ENCODE data around the gene FUT1.
A peak's percentile ranks its signal among the peaks of the same experiment; 100 is the strongest.
"Not testable (repeated sequence)": the region's sequence is repeated elsewhere in the genome, so short reads cannot be mapped to it uniquely, and the experiment has no call there.

The FUT1 gene

GRCh38 chr19:48768171-48768753, 15.8 kb upstream of the FUT1 start:
- not testable (repeated sequence) for DNase-seq

- not testable (repeated sequence) for DNase-seq
These were observed 13.4 kb upstream of the FUT1 start for GRCh38 chr19:48765816-48766215.

GRCh38 chr19:48760504-48761205, 8.2 kb upstream of the FUT1 start:
- no peak for DNase-seq

- no peak for DNase-seq
These were observed 5.3 kb upstream of the FUT1 start for GRCh38 chr19:48757741-48758144.

DNA sequence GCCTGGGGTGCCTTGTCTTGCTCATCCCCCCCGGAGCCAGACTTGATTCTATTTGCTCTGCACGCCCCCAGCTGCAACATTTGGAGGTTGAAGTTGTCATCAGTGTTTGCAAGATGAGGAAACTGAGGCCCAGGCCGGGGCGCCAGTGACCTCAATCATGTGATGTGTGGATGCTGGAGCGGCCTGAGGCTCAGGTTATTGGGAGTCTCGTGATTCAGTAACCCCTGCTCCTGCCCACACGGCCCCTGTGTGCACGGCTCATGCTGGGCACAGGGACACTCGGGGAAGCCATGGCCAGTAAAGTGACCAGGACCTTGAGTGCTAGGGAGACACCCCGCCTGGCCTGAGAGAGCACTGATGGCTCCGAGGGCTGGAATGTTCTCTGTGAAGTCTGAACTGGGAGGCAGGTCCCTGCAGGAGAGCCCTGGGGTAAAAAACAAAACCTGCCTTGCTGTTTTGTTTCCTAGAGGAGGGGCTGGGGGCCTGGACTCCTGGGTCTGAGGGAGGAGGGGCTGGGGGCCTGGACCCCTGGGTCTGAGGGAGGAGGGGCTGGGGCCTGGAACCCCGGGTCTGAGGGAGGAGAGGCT, 4.7 kb upstream of the FUT1 start:
- no peak for DNase-seq

GRCh38 chr19:48756686-48757085, 4.2 kb upstream of the FUT1 start:
- DNase-seq, result no peak

DNA sequence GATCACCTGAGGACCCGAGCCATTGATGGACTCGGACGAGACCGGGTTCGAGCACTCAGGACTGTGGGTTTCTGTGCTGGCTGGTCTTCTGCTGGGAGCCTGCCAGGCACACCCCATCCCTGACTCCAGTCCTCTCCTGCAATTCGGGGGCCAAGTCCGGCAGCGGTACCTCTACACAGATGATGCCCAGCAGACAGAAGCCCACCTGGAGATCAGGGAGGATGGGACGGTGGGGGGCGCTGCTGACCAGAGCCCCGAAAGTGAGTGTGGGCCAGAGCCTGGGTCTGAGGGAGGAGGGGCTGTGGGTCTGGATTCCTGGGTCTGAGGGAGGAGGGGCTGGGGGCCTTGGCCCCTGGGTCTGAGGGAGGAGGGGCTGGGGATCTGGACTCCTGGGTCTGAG, 3.8 kb upstream of the FUT1 start:
- DNase-seq, result no peak

- no peak for DNase-seq
These were observed 3.3 kb upstream of the FUT1 start for GRCh38 chr19:48755787-48756186.

GRCh38 chr19:48755084-48755641, 2.7 kb upstream of the FUT1 start, which contains the start of gene FGF21:
Gene FGF21 (plus strand): TSS chr19:48755524. CDS start chr19:48756237, 713 bp downstream.
- no peak for DNase-seq

DNA sequence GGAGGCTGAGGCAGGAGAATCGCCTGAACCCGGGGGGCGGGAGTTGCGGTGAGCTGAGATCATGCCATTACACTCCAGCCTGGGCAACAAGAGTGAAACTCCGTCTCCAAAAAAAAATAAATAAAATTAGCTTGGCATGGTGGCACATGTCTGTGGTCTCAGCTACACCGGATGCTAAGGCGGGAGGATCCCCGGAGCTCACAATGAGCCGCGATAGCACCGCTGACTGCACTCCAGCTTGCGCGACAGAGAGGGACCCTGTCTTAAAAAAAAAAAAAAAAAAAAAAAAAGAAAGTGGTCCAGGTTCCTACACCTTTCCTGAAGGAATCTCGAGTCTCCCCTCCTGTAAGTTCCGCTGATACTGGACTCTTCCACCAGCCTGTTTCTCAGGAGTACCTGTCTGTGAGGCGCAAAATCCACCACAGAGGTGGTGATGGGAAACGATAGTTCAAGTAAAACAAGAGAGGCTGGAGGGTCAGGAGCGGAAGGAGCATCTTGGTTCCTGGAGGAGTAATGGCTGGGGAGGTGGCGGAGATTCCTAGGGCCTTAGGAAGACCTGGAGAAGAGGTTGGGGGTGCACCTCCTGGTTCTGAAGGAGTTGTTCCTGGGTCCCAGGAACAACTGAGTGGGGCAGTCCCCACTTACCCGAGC, 471 bp downstream of the FUT1 start:
- no peak for DNase-seq

GRCh38 chr19:48750771-48751504, 1.5 kb downstream of the FUT1 start:
- DNase-seq, result no peak

GRCh38 chr19:48750351-48750750, 2.1 kb downstream of the FUT1 start:
- no peak for DNase-seq

- DNase-seq, result no peak
These were observed 2.8 kb downstream of the FUT1 start for GRCh38 chr19:48749571-48750198.

DNA sequence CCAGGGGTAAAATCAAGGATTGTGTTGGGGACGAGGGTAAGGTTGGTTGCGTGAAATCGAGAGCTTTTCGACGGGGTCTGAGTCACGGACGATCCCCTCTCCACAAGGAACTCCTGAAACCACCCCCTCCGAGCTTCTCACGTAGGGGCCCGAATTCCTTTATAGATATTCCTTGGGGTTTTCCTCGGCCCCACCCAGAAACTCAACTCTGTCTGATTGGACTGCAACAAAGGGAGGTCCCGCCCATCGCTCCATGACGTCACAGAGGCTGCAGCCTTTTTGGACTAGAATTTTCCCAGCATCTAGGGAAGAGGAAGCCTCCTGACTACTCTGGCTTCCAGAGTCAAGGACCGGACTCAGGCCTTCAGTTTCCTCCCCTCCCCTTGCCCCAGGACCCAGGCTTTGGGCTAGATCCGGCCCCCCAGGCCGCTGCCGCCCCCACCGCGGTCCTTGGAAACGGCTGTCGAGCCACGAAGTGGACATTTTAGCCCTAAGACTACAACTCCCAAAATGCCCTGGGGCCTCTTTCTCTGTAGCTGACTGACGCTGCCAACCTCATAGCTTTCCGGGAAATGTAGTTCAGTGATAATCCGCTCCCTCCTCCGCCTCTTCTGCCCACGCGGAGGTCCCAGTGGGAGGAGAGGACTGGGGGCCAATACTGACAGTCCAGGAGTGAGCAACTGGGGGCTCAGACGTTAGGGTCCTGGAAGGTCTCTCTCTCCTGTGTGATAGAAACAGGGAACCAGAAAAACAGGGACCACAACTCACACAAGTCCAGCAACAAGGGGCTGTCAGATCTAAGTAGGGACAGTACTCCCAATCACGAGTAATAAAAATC, 5.5 kb downstream of the FUT1 start, which contains the start of gene IZUMO1:
IZUMO1 (minus strand) TSS at position 172 of the 838 bp plus-strand sequence. CDS start 1,050 bp downstream, outside the sequence.
- peak; percentile 74 for DNase-seq

DNA sequence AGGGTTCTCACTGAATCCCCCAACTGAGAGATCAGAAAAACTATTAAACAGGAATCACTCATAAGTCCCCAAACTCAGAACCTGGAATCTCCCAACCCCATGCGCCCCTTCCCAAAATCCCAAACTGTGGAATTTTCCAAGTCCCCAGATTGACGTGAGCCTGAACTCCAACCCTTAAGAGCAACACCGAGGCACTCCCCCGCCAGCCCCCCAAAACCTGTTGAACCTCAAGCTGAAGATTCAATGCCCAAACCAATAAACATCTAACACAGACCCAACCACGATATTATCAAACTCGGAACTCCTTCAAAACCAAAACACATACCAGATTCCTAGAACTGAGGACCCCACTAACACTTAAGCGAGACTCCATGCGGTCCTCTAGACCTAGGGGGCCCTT, 6.3 kb downstream of the FUT1 start:
- DNase-seq, result no peak

- no peak for DNase-seq
These were observed 7.0 kb downstream of the FUT1 start for GRCh38 chr19:48745208-48745995.

GRCh38 chr19:48742096-48742495, 10.3 kb downstream of the FUT1 start:
- DNase-seq, result no peak

GRCh38 chr19:48741129-48741999, 11.1 kb downstream of the FUT1 start:
- DNase-seq, result no peak
